GM23338 (cell line): ENCODE measurements around the gene OR5H2.
"Not testable (repeated sequence)": the region's sequence is repeated elsewhere in the genome, so short reads cannot be mapped to it uniquely, and the experiment has no call there.

Experiments
- CREB1 ChIP-seq: fragments of 250-450 bp; sonication (Bioruptor Pico); IDR thresholded peaks from 2 replicates; pipeline ENCODE4 v1.5.0; 2020; ENCODE audit warnings: low read depth, mild to moderate bottlenecking, moderate library complexity
- EZH2 ChIP-seq: fragments of 200-600 bp; sonication (generic); IDR thresholded peaks from one replicate; pipeline ENCODE4 v1.8.0; 2017; ENCODE audit warnings: antibody characterized with exemption, mild to moderate bottlenecking, low read depth; ENCODE audit not compliant: unreplicated experiment
- EZH2phosphoT487 ChIP-seq: fragments of 200-600 bp; sonication (generic); IDR thresholded peaks from one replicate; pipeline ENCODE4 v1.8.1; 2018; ENCODE audit warnings: antibody characterized with exemption; ENCODE audit not compliant: unreplicated experiment
- JUNB ChIP-seq: IDR thresholded peaks from one replicate; pipeline ENCODE4 v1.6.1; 2016; ENCODE audit warnings: antibody characterized with exemption; ENCODE audit not compliant: unreplicated experiment
- NANOG ChIP-seq: IDR thresholded peaks from 2 replicates; pipeline ENCODE4 v1.6.1; 2016; ENCODE audit warnings: antibody characterized with exemption, borderline replicate concordance
- POLR2AphosphoS5 ChIP-seq: IDR thresholded peaks from 2 replicates; pipeline ENCODE4 v1.6.1; 2016; ENCODE audit warnings: antibody characterized with exemption, low read depth
- ZNF114 ChIP-seq: fragments of 250-450 bp; sonication (Bioruptor Pico); IDR thresholded peaks from 2 replicates; pipeline ENCODE4 v1.5.0; 2020; ENCODE audit warnings: mild to moderate bottlenecking, moderate library complexity
- ZNF331 ChIP-seq: fragments of 250-450 bp; sonication (Bioruptor Pico); IDR thresholded peaks from 2 replicates; pipeline ENCODE4 v1.5.0; 2020; ENCODE audit warnings: low read depth, mild to moderate bottlenecking, moderate library complexity
- TF ChIP-seq, protein P1 (sequence below): IDR thresholded peaks from one replicate; pipeline ENCODE4 v1.6.1; 2018; ENCODE audit warnings: antibody characterized with exemption; ENCODE audit not compliant: unreplicated experiment
- TF ChIP-seq, protein P2 (sequence below), 2 experiments: fragments of 200-600 bp in 1 of 2; sonication (generic) in 1 of 2; conservative IDR thresholded peaks; 2 replicates each; pipeline versions ENCODE4 v1.5.1 to v1.6.1; 2016 to 2017; ENCODE audit warnings: antibody characterized with exemption in 2 of 2, low read depth in 2 of 2, mild to moderate bottlenecking in 2 of 2, moderate library complexity in 1 of 2
- TF ChIP-seq, protein P3 (sequence below): IDR thresholded peaks from 2 replicates; pipeline ENCODE4 v1.6.1; 2016; ENCODE audit warnings: antibody characterized with exemption

DNA sequence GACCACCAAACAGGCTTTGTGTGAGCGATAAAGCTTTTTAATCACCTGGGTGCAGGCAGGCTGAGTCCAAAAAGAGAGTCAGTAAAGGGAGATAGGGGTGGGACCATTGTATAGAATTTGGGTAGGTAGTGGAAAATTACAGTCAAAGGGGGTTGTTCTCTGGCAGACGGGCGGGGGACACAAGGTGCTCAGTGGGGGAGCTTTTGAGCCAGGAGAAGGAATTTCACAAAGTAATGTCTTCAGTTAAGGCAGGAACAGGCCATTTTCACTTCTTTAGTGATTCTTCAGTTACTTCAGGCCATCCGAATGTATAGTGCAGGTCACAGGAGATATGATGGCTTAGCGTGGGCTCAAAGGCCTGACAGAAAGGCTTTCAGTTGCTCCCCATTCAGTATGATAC lies 26.3 kb upstream of the OR5H2 start:
- TF ChIP-seq, protein P1, sequence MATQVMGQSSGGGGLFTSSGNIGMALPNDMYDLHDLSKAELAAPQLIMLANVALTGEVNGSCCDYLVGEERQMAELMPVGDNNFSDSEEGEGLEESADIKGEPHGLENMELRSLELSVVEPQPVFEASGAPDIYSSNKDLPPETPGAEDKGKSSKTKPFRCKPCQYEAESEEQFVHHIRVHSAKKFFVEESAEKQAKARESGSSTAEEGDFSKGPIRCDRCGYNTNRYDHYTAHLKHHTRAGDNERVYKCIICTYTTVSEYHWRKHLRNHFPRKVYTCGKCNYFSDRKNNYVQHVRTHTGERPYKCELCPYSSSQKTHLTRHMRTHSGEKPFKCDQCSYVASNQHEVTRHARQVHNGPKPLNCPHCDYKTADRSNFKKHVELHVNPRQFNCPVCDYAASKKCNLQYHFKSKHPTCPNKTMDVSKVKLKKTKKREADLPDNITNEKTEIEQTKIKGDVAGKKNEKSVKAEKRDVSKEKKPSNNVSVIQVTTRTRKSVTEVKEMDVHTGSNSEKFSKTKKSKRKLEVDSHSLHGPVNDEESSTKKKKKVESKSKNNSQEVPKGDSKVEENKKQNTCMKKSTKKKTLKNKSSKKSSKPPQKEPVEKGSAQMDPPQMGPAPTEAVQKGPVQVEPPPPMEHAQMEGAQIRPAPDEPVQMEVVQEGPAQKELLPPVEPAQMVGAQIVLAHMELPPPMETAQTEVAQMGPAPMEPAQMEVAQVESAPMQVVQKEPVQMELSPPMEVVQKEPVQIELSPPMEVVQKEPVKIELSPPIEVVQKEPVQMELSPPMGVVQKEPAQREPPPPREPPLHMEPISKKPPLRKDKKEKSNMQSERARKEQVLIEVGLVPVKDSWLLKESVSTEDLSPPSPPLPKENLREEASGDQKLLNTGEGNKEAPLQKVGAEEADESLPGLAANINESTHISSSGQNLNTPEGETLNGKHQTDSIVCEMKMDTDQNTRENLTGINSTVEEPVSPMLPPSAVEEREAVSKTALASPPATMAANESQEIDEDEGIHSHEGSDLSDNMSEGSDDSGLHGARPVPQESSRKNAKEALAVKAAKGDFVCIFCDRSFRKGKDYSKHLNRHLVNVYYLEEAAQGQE: not testable (repeated sequence)
- not testable (repeated sequence) for TF ChIP-seq EZH2; NANOG; EZH2phosphoT487; CREB1 (CRISPR knock-in tag); POLR2AphosphoS5; JUNB; ZNF331 (CRISPR knock-in tag); ZNF114 (CRISPR knock-in tag)
- TF ChIP-seq, protein P2, sequence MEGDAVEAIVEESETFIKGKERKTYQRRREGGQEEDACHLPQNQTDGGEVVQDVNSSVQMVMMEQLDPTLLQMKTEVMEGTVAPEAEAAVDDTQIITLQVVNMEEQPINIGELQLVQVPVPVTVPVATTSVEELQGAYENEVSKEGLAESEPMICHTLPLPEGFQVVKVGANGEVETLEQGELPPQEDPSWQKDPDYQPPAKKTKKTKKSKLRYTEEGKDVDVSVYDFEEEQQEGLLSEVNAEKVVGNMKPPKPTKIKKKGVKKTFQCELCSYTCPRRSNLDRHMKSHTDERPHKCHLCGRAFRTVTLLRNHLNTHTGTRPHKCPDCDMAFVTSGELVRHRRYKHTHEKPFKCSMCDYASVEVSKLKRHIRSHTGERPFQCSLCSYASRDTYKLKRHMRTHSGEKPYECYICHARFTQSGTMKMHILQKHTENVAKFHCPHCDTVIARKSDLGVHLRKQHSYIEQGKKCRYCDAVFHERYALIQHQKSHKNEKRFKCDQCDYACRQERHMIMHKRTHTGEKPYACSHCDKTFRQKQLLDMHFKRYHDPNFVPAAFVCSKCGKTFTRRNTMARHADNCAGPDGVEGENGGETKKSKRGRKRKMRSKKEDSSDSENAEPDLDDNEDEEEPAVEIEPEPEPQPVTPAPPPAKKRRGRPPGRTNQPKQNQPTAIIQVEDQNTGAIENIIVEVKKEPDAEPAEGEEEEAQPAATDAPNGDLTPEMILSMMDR (conservative IDR thresholded peaks at IDR 0.05; ENCODE audit: low read depth in 2 of 2): not testable (repeated sequence)
- TF ChIP-seq, protein P3, sequence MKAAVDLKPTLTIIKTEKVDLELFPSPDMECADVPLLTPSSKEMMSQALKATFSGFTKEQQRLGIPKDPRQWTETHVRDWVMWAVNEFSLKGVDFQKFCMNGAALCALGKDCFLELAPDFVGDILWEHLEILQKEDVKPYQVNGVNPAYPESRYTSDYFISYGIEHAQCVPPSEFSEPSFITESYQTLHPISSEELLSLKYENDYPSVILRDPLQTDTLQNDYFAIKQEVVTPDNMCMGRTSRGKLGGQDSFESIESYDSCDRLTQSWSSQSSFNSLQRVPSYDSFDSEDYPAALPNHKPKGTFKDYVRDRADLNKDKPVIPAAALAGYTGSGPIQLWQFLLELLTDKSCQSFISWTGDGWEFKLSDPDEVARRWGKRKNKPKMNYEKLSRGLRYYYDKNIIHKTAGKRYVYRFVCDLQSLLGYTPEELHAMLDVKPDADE: not testable (repeated sequence)
